Measurements from ENCODE around the gene ZNF446.

ZNF446 gene

DNA sequence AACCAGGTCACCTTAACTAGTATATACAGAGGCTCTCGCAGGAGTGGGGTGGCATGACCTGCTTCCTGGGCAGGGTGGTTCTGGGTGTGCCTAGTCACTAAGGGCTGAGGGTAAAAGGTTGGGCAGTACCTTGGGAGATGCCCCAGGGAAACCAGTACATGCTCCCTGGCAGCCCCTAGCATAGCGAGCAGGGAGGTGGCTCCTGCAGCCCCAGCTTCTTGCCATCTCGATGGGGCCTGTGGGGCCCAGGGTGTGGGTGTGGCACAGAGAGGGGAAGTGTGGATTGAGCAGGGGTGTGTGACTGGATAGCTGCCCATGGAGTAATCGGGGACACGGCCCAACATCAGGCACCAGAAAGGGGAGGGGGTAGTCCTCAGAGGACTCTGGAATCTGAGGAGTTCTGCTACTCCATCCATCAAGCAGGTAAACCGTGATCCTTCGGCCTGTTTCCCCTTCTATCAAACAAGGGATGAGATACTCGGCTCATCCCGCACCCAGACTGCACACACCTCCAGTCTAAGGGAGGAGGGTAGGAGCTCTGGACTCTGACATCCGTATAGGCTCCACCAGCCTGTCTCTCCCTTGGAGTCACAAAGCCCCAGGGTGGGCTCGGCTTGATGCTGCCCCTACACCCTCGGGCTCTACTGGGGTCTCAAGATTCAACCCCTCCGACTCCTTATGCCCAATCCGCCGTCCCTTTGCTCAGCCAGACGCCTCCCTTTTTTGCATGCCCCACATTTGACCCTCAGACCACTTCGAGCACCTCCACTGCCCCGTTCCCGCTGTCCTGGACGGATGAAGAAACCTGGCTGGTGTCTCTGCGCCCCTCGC is 42.3 kb downstream of the ZNF446 start:
- TF ChIP-seq, protein P1, sequence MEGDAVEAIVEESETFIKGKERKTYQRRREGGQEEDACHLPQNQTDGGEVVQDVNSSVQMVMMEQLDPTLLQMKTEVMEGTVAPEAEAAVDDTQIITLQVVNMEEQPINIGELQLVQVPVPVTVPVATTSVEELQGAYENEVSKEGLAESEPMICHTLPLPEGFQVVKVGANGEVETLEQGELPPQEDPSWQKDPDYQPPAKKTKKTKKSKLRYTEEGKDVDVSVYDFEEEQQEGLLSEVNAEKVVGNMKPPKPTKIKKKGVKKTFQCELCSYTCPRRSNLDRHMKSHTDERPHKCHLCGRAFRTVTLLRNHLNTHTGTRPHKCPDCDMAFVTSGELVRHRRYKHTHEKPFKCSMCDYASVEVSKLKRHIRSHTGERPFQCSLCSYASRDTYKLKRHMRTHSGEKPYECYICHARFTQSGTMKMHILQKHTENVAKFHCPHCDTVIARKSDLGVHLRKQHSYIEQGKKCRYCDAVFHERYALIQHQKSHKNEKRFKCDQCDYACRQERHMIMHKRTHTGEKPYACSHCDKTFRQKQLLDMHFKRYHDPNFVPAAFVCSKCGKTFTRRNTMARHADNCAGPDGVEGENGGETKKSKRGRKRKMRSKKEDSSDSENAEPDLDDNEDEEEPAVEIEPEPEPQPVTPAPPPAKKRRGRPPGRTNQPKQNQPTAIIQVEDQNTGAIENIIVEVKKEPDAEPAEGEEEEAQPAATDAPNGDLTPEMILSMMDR (IDR thresholded peaks at IDR 0.05; ENCODE audit: unreplicated experiment in 3 of 3) = no peak
- Mint-ChIP-seq H3K27me3 (ENCODE audit: low read depth) (no peaks in the 10 kb centered on the region), H3K36me3 (ENCODE audit: low read depth) (peaks cover 7% of the 10 kb centered on the region)

GRCh38 chr19:58519087-58519354 is 42.9 kb downstream of the ZNF446 start:
- TF ChIP-seq, protein P1 (IDR thresholded peaks at IDR 0.05; ENCODE audit: unreplicated experiment in 3 of 3) = peak in 2 of 3 experiments; percentile 49
- H3K27me3 Mint-ChIP-seq (ENCODE audit: low read depth) = no peaks in the 10 kb centered on the region
- H3K36me3 Mint-ChIP-seq (ENCODE audit: low read depth) = peaks cover 7% of the 10 kb centered on the region
- peaks cover 30% of the 10 kb centered on the region for H3K4me1 Mint-ChIP-seq
- peak overlapping the region; percentile 90 to 95 (median 94) for H3K4me3 Mint-ChIP-seq
- H3K27ac Mint-ChIP-seq = peak overlapping the region; percentile 95 to 100 (median 97)
- no peaks in the 10 kb centered on the region for H3K9me3 Mint-ChIP-seq

More for the DNA sequence above, 42.3 kb downstream of the ZNF446 start:
- Mint-ChIP-seq H3K9me3 (no peaks in the 10 kb centered on the region), H3K4me3 (peak overlapping the region; percentile 90 to 95 (median 94)), H3K27ac (peak overlapping the region; percentile 95 to 100 (median 97)), H3K4me1 (peaks cover 30% of the 10 kb centered on the region)

DNA sequence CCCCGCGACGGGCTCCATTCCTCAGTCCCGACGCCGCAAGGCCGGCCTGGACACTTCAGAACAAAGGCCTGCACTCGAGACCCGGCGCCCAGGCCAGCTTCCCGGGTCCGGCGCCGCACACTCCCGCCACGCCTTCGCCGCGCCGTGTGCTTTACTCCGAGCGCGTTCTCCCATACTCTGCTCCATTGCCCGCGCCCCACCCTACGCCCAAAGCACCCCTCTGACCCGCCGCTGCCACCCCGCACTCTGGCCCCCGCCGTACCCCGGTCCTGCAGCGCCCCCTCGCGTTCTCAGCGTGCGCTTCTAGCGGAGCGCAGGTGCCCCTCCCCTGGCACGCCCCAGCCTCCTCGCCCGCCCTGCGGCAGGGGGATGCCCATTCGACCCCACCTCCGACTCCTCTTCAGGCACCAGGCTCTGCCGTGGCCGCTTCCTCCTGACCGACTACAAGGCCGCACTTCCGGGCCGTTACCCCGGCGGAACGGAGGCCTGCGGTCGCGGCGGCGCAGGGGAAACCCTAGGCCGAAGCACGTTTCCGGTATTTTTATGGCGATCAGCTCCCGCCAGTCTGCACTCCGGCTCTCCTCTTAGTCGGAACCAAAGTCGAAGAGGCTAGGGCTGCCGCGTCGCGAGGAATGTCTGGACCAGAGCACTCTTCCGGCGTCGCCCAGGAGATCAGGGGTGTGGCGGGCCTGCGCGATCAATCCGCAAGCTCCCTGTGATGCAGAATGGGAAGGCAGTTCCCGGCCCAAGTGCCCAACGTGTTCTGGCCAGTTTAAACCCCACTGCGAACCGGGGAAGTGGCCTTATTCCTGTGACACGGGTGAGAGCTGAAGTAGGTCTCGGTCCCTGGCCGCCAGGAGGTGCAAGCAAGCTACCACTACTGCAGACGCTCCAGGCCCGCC is 43.5 kb downstream of the ZNF446 start, which contains the start of gene ZBTB45:
Gene ZBTB45 (minus strand): TSS at position 456 of the 902 bp plus-strand sequence. CDS start 2,137 bp downstream, outside the sequence.
- H3K27ac Mint-ChIP-seq = peak within 1 kb of the TSS; percentile 95 to 100 (median 97)
- TF ChIP-seq, protein P1 (IDR thresholded peaks at IDR 0.05; ENCODE audit: unreplicated experiment in 3 of 3) = peak in 2 of 3 experiments; percentile 51
- peaks cover 30% of the 10 kb centered on the region for H3K4me1 Mint-ChIP-seq
- H3K4me3 Mint-ChIP-seq = peak within 1 kb of the TSS; percentile 90 to 95 (median 94)
- no peaks in the 10 kb centered on the region for H3K27me3 Mint-ChIP-seq (ENCODE audit: low read depth)
- H3K9me3 Mint-ChIP-seq = no peaks in the 10 kb centered on the region
- peaks cover 7% of the 10 kb centered on the region for H3K36me3 Mint-ChIP-seq (ENCODE audit: low read depth)

DNA sequence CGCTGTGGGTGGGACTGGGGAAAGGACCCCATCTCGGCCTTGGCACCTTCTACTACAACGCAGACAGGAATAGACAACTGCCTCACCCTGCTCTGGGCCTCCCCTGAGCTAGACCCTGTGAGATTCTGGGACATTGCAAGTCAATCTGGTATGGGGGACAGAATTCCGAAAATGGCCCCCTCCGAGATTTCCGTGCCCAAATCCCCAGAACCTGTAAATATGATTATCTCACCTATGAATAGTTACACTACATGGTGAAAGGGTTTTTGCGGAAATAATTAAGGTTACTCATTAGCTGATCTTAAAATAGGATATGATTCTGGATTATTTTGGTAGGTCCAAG is 44.1 kb downstream of the ZNF446 start:
- Mint-ChIP-seq H3K4me3 (peak overlapping the region; percentile 90 to 95 (median 94)), H3K36me3 (ENCODE audit: low read depth) (peaks cover 7% of the 10 kb centered on the region), H3K9me3 (no peaks in the 10 kb centered on the region), H3K27me3 (ENCODE audit: low read depth) (no peaks in the 10 kb centered on the region), H3K27ac (peak overlapping the region; percentile 95 to 100 (median 97)), H3K4me1 (peaks cover 30% of the 10 kb centered on the region)
- TF ChIP-seq, protein P1 (IDR thresholded peaks at IDR 0.05; ENCODE audit: unreplicated experiment in 3 of 3) = no peak

DNA sequence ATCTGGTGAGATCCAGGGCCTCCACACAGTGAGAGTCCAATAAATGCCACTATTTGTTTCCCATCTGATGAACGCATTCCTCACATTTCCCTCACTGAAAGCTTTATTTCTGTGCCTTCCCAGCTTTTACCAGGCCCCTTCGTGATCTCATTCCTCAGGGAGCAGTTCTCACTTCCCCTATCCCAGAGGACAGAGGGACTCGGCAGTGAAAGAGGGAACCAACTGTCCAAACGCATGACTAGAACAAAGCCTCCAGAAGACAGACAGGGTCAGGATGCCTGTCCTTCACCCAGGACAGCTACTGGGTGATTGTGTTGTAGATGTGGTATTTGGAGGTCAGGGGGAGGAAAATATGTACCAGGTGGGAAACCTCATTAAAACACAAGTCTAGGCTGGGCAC is 45.5 kb downstream of the ZNF446 start:
- Mint-ChIP-seq H3K27ac (peak overlapping the region; percentile 46 to 81 (median 59)), H3K9me3 (no peaks in the 10 kb centered on the region), H3K4me3 (peak overlapping the region; percentile 76 to 82 (median 76)), H3K27me3 (ENCODE audit: low read depth) (no peaks in the 10 kb centered on the region), H3K4me1 (peaks cover 23% of the 10 kb centered on the region), H3K36me3 (ENCODE audit: low read depth) (no peaks in the 10 kb centered on the region)
- TF ChIP-seq, protein P1 (IDR thresholded peaks at IDR 0.05; ENCODE audit: unreplicated experiment in 3 of 3) = no peak
